ENCODE measurements around the gene REV1.

The REV1 gene

DNA sequence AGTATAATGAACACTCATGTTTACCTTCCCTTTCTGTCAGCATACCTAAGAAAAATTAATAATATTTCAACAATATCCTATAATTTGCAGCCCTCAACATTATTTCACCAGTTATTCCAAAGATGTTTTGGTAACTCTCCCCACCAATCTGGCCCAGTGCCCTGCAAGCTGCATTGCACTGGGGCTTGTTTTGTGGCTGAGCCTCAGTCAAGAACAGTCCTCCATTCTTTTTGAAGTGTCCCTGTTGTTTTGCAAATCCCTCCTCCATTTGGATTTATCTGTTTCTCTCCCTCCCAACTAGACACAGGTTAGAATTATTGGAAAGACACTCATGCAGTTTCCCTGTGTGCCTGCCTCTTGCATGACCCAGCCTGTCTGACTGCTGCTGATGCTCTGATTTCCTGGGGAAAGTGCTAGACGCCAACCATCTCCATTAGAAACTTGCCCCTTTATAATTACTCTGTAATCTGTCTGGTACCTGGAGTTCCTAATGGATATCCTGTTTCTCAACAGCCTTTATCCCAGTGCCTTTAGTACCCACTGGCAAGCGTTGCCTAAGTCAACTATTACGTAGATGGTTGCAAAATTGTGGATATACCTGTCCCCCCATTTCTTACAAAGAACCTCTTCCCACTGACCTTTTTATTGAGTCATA, 92.4 kb downstream of the REV1 start:
- Histone ChIP-seq H3K27me3 (ENCODE audit: control insufficient read depth, insufficient read depth, low read length) (no peaks in the 10 kb centered on the region), H3K9me3 (ENCODE audit: control insufficient read depth, insufficient read depth, low read length) (no peaks in the 10 kb centered on the region), H3K36me3 (ENCODE audit: control insufficient read depth, insufficient read depth, low read length) (peaks cover 30% of the 10 kb centered on the region), H3K4me1 (ENCODE audit: control insufficient read depth, insufficient read depth, low read length) (no peaks in the 10 kb centered on the region), H3K9ac (ENCODE audit: low read depth, low read length) (no peak overlapping the region), H3K4me3 (ENCODE audit: low read depth, low read length) (no peak overlapping the region)

DNA sequence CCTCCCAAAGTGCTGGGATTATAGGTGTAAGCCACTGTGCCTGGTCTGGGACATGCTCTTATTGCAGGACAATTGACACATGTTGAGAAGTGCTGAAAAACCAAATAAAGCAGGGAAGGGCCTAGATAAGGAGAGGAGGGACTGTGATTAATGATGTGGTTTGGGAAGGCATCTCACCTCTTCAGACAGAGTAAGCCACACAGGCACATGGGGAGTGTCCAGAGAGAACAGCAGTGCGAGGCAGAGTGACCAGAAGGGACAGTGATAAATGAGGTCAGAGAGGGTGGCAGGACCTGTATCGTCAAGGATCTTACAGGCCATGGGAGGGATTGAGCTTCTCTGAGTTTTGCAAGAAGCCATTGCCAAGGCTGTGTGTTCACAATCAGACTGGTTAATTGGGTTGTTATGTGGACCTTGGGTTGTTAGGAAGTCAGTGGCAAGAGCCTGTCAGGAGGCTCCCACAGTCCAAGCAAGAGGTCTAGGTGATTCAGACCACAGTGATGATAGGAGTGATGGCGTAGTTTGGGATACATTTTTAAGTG, 94.2 kb downstream of the REV1 start:
- H3K4me1 ChIP-seq (ENCODE audit: control insufficient read depth, insufficient read depth, low read length): no peaks in the 10 kb centered on the region
- H3K36me3 ChIP-seq (ENCODE audit: control insufficient read depth, insufficient read depth, low read length): peaks cover 30% of the 10 kb centered on the region
- H3K9me3 ChIP-seq (ENCODE audit: control insufficient read depth, insufficient read depth, low read length): no peaks in the 10 kb centered on the region
- no peaks in the 10 kb centered on the region for H3K27me3 ChIP-seq (ENCODE audit: control insufficient read depth, insufficient read depth, low read length)
- H3K9ac ChIP-seq (ENCODE audit: low read depth, low read length): no peak overlapping the region
- H3K4me3 ChIP-seq (ENCODE audit: low read depth, low read length): no peak overlapping the region

DNA sequence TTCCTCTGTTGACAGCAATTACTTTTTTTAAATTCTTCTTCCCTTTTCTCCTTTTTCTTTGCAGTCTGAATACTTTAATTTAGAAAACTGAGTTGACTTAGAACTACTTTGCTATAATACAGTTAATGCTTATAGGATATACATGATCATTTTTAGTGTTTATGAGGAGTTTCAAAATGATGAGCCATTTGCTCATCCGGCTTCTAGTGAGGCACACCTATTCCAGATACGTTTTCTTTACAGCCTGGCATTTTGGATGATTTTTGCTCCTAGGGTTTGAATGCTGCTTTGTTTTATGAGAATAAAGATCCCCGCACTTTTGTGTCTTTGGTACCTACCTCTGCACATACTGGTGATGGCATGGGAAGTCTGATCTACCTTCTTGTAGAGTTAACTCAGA, 99.9 kb downstream of the REV1 start:
- Histone ChIP-seq H3K9me3 (ENCODE audit: control insufficient read depth, insufficient read depth, low read length) (no peaks in the 10 kb centered on the region), H3K27me3 (ENCODE audit: control insufficient read depth, insufficient read depth, low read length) (no peaks in the 10 kb centered on the region), H3K9ac (ENCODE audit: low read depth, low read length) (no peak overlapping the region), H3K36me3 (ENCODE audit: control insufficient read depth, insufficient read depth, low read length) (peaks cover 8% of the 10 kb centered on the region), H3K4me3 (ENCODE audit: low read depth, low read length) (no peak overlapping the region), H3K4me1 (ENCODE audit: control insufficient read depth, insufficient read depth, low read length) (no peaks in the 10 kb centered on the region)

DNA sequence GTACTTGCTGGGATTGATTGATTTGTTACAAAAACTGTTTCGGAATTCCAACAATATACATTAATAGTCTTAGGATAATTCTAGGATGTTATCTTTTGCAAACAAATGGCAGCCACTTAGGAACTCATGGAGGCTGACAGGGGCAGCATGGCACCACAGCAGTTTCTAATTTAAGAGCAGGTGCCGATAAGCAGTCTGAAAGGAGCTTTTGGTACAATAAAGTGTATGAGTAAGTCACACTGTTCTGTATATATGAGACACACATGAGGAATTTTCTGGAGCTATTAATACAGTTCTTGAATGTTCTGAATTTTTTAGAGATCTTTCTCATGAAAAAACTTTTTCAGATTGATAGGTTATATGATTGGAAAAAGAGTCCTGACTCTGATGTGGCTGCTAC, 100.4 kb downstream of the REV1 start:
- Histone ChIP-seq H3K4me3 (ENCODE audit: low read depth, low read length) (no peak overlapping the region), H3K9ac (ENCODE audit: low read depth, low read length) (no peak overlapping the region), H3K4me1 (ENCODE audit: control insufficient read depth, insufficient read depth, low read length) (no peaks in the 10 kb centered on the region), H3K27me3 (ENCODE audit: control insufficient read depth, insufficient read depth, low read length) (no peaks in the 10 kb centered on the region), H3K36me3 (ENCODE audit: control insufficient read depth, insufficient read depth, low read length) (peaks cover 8% of the 10 kb centered on the region), H3K9me3 (ENCODE audit: control insufficient read depth, insufficient read depth, low read length) (no peaks in the 10 kb centered on the region)

DNA sequence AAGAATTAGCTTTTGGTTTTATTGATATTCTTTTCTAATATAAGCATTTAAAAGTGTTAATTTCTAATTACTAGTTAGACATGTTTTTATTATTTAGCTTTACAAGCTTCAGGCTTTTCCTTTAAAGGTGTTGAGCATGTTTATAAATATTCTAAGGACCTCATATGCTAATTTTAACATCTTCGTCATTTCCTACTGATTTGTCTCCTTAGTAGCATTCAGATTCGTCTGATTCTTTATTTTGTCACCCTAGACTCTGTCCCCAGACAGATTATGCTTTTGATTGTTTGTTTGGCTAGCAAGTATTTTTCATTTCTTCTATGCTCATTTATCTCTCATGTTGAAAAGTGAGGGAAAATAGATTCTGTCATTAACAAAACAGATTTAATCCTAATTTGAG, 100.9 kb downstream of the REV1 start:
- H3K36me3 ChIP-seq (ENCODE audit: control insufficient read depth, insufficient read depth, low read length): peaks cover 8% of the 10 kb centered on the region
- no peaks in the 10 kb centered on the region for H3K9me3 ChIP-seq (ENCODE audit: control insufficient read depth, insufficient read depth, low read length)
- H3K27me3 ChIP-seq (ENCODE audit: control insufficient read depth, insufficient read depth, low read length): no peaks in the 10 kb centered on the region
- H3K9ac ChIP-seq (ENCODE audit: low read depth, low read length): no peak overlapping the region
- no peaks in the 10 kb centered on the region for H3K4me1 ChIP-seq (ENCODE audit: control insufficient read depth, insufficient read depth, low read length)
- H3K4me3 ChIP-seq (ENCODE audit: low read depth, low read length): no peak overlapping the region

DNA sequence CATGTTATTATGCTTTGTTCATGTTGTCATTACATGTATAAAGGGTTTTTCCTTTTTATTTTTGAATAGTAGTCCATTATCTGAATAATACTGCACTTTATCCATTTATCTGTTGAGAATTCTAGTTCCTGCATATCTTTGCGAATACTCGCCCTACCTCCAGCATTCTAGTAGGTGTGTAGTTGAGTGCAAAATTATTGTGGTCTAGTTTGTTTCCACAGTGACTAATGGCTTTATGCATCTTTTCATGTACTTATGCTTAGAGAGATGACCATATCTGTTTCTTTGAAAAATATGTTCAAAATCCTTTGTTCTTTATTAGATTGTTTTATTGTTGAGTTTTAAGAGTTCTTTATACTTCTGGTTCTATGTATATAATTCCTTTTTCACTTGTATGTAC, 103.8 kb downstream of the REV1 start:
- Histone ChIP-seq H3K9ac (ENCODE audit: low read depth, low read length) (no peak overlapping the region), H3K27me3 (ENCODE audit: control insufficient read depth, insufficient read depth, low read length) (no peaks in the 10 kb centered on the region), H3K9me3 (ENCODE audit: control insufficient read depth, insufficient read depth, low read length) (no peaks in the 10 kb centered on the region), H3K36me3 (ENCODE audit: control insufficient read depth, insufficient read depth, low read length) (peaks cover 3% of the 10 kb centered on the region), H3K4me1 (ENCODE audit: control insufficient read depth, insufficient read depth, low read length) (no peaks in the 10 kb centered on the region), H3K4me3 (ENCODE audit: low read depth, low read length) (no peak overlapping the region)

DNA sequence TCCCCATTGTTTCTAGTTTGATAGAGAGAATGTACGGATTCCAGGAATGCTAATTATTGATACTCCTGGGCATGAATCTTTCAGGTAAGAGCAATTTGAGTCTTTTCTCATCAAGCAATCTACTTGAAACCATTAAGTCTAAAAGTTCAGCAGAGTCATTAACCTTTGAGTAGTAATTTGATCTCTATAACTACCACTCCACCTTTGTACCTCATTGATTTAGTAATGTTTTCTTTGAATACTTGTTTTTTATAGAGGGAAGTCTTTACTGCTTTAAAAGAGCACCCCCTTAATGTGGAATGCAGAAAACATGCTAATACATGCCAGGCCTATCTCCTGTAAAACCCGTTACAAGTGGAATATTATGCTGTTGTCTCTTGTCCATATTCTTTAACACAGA, 107.7 kb downstream of the REV1 start:
- Histone ChIP-seq H3K9ac (ENCODE audit: low read depth, low read length) (no peak overlapping the region), H3K27me3 (ENCODE audit: control insufficient read depth, insufficient read depth, low read length) (no peaks in the 10 kb centered on the region), H3K4me3 (ENCODE audit: low read depth, low read length) (no peak overlapping the region), H3K4me1 (ENCODE audit: control insufficient read depth, insufficient read depth, low read length) (peaks cover 3% of the 10 kb centered on the region), H3K9me3 (ENCODE audit: control insufficient read depth, insufficient read depth, low read length) (no peaks in the 10 kb centered on the region), H3K36me3 (ENCODE audit: control insufficient read depth, insufficient read depth, low read length) (no peaks in the 10 kb centered on the region)

DNA sequence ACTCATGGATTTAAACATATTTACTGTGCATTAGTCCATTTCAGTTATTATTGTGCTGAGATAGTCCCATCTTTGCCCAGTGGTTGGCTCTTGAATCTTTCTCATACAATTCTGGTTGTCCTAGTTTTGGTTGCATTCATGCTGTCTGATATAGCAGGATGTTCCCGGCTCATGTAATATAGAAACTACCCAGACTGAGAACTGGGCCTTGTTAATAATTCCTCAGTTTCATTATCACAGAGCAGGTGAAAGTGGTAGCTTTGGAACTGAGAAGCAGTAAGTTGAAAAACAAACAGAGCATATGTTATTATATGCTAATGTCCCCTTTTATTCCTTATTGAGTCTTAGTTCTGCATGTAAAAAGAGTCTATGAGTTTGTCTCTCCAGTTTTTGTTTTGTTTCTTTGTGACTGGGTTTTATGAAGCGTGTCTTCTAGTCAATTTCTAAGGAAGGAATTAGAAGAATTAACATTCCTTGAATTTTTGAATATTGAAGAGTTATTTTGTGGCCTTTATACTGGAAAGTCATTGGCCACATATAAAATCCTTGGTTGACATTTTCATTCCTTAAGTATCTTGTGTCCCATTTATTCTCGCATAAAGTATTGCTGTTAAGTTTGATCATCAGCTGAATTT, 109.3 kb downstream of the REV1 start:
- Histone ChIP-seq H3K4me1 (ENCODE audit: control insufficient read depth, insufficient read depth, low read length) (peaks cover 3% of the 10 kb centered on the region), H3K9ac (ENCODE audit: low read depth, low read length) (no peak overlapping the region), H3K4me3 (ENCODE audit: low read depth, low read length) (no peak overlapping the region), H3K36me3 (ENCODE audit: control insufficient read depth, insufficient read depth, low read length) (no peaks in the 10 kb centered on the region), H3K9me3 (ENCODE audit: control insufficient read depth, insufficient read depth, low read length) (no peaks in the 10 kb centered on the region), H3K27me3 (ENCODE audit: control insufficient read depth, insufficient read depth, low read length) (no peaks in the 10 kb centered on the region)

DNA sequence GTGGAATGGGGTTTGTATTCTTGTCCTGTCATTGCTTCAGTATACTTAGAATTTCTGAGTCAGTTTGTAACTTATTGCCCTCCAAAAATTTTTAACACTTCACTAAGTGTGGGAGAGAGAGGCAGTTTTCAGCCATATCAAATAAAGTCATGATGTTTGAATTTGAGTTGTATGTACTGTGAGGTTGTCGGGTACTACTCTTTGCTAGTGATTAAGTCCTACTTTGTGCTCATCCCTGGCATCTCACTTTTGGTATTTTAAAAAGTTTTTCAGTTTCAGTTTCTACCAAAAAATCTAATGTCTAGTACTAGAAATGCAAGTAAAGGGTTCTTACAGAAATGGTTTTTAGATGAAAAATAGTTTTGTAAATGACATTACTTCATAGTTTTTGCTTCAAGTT, 111.9 kb downstream of the REV1 start:
- Histone ChIP-seq H3K4me1 (ENCODE audit: control insufficient read depth, insufficient read depth, low read length) (peaks cover 3% of the 10 kb centered on the region), H3K27me3 (ENCODE audit: control insufficient read depth, insufficient read depth, low read length) (no peaks in the 10 kb centered on the region), H3K4me3 (ENCODE audit: low read depth, low read length) (no peak overlapping the region), H3K9me3 (ENCODE audit: control insufficient read depth, insufficient read depth, low read length) (no peaks in the 10 kb centered on the region), H3K9ac (ENCODE audit: low read depth, low read length) (no peak overlapping the region), H3K36me3 (ENCODE audit: control insufficient read depth, insufficient read depth, low read length) (no peaks in the 10 kb centered on the region)

DNA sequence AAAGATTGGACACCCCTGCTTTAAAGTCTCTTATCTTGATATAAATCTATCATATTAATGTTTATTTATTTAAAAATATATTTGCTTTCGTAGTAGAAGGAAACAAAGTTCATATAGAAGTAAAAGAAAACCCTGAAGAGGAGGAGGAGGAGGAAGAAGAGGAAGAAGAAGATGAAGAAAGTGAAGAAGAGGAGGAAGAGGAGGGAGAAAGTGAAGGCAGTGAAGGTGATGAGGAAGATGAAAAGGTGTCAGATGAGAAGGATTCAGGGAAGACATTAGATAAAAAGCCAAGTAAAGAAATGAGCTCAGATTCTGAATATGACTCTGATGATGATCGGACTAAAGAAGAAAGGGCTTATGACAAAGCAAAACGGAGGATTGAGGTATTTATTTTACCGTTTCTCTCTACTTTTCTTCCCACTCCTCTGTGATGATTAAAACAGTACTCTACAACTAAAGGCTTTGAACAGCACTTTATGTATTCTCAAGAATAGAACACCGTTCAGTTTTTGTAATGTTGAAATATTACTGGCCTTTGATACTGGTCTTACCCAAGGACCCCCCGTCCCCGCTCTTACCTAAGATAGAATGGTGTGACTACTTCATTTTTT, 113.5 kb downstream of the REV1 start:
- Histone ChIP-seq H3K4me3 (ENCODE audit: low read depth, low read length) (no peak overlapping the region), H3K9ac (ENCODE audit: low read depth, low read length) (no peak overlapping the region), H3K27me3 (ENCODE audit: control insufficient read depth, insufficient read depth, low read length) (no peaks in the 10 kb centered on the region), H3K36me3 (ENCODE audit: control insufficient read depth, insufficient read depth, low read length) (no peaks in the 10 kb centered on the region), H3K4me1 (ENCODE audit: control insufficient read depth, insufficient read depth, low read length) (peaks cover 3% of the 10 kb centered on the region), H3K9me3 (ENCODE audit: control insufficient read depth, insufficient read depth, low read length) (no peaks in the 10 kb centered on the region)

DNA sequence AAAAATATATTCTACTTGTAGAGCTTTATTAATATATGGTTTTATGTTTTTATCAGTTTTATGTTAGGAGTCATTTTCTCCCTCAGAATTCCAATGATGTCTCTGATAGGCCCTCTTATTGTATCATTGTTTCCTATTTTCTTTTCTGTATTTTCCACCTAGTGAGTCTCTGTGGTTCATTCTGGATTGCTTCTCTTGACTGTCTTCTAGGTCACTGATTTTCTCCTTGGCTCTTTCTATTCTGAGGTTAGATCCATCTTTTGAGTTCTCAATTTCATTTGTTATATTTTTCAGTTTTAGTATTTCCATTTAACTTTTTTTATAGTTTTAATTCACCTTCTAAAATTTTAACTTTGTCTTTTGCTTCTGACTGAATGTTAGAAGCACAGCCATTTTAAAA, 115.1 kb downstream of the REV1 start:
- Histone ChIP-seq H3K4me3 (ENCODE audit: low read depth, low read length) (no peak overlapping the region), H3K4me1 (ENCODE audit: control insufficient read depth, insufficient read depth, low read length) (no peaks in the 10 kb centered on the region), H3K9me3 (ENCODE audit: control insufficient read depth, insufficient read depth, low read length) (no peaks in the 10 kb centered on the region), H3K9ac (ENCODE audit: low read depth, low read length) (no peak overlapping the region), H3K36me3 (ENCODE audit: control insufficient read depth, insufficient read depth, low read length) (no peaks in the 10 kb centered on the region), H3K27me3 (ENCODE audit: control insufficient read depth, insufficient read depth, low read length) (no peaks in the 10 kb centered on the region)

DNA sequence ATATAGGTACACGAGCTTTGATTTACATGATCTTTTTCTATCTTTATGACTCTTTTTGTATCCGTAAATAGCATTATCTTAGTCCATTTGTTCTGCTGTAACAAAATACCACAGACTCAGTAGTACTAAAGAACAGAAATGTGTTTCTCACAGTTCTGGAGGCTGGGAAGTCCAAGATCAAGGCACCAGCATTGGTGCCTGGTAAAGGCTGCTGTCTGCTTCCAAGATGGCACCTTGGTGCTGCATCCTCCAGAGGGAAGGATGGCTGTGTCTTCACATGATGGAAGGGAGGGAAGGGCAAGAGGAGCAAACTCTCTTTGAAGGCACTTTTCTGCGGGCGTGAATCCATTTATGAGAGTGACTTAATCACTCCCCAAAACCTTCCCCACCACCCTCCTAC, 116.7 kb downstream of the REV1 start:
- Histone ChIP-seq H3K36me3 (ENCODE audit: control insufficient read depth, insufficient read depth, low read length) (peaks cover 6% of the 10 kb centered on the region), H3K9me3 (ENCODE audit: control insufficient read depth, insufficient read depth, low read length) (no peaks in the 10 kb centered on the region), H3K27me3 (ENCODE audit: control insufficient read depth, insufficient read depth, low read length) (no peaks in the 10 kb centered on the region), H3K4me1 (ENCODE audit: control insufficient read depth, insufficient read depth, low read length) (no peaks in the 10 kb centered on the region), H3K9ac (ENCODE audit: low read depth, low read length) (no peak overlapping the region), H3K4me3 (ENCODE audit: low read depth, low read length) (no peak overlapping the region)

Measured in iPS-15b (cell line).